Trophoblast cell (in vitro differentiated cells and primary cell): ENCODE results near the gene MIB1.

ENCODE experiments used
- DNase-seq, 2 donors: peaks; one replicate each; pipeline ENCODE4 v3.0.0-alpha.2; 2016
- H2AFZ ChIP-seq: 2 replicates; pipeline ENCODE4 v1.6.1; 2013; ENCODE audit warnings: low read length, moderate library complexity, mild to moderate bottlenecking; ENCODE audit not compliant: insufficient read depth, poor library complexity
- H2AK5ac ChIP-seq: 2 replicates; pipeline ENCODE4 v1.6.1; 2013; ENCODE audit warnings: mild to moderate bottlenecking, low read length
- H2BK120ac ChIP-seq: 2 replicates; pipeline ENCODE4 v1.6.1; 2013; ENCODE audit warnings: low read length, mild to moderate bottlenecking, moderate library complexity; ENCODE audit not compliant: insufficient read depth, poor library complexity
- H2BK12ac ChIP-seq: 2 replicates; pipeline ENCODE4 v1.6.1; 2013; ENCODE audit warnings: mild to moderate bottlenecking, low read length, moderate library complexity
- H2BK5ac ChIP-seq: 2 replicates; pipeline ENCODE4 v1.6.1; 2013; ENCODE audit warnings: low read length, low read depth, moderate library complexity, mild to moderate bottlenecking; ENCODE audit not compliant: poor library complexity
- H3K14ac ChIP-seq: 2 replicates; pipeline ENCODE4 v1.6.1; 2013; ENCODE audit warnings: mild to moderate bottlenecking, low read length
- H3K18ac ChIP-seq: 2 replicates; pipeline ENCODE4 v1.6.1; 2013; ENCODE audit warnings: mild to moderate bottlenecking, low read length
- H3K23ac ChIP-seq: 2 replicates; pipeline ENCODE4 v1.6.1; 2013; ENCODE audit warnings: low read length
- H3K27ac ChIP-seq: 2 replicates; pipeline ENCODE4 v1.5.1; 2013; ENCODE audit warnings: low read depth, mild to moderate bottlenecking, inconsistent platforms, low read length, moderate library complexity
- H3K27me3 ChIP-seq: 2 replicates; pipeline ENCODE4 v1.6.1; 2013; ENCODE audit warnings: inconsistent platforms, mild to moderate bottlenecking, low read length, moderate library complexity; ENCODE audit not compliant: insufficient read depth
- H3K36me3 ChIP-seq, 2 experiments: 1 replicate in 1 of 2; 2 replicates in 1 of 2; pipeline ENCODE4 v1.6.1; 2013; ENCODE audit warnings: low read length in 2 of 2, mild to moderate bottlenecking in 2 of 2, moderate library complexity in 1 of 2; ENCODE audit not compliant: insufficient read depth in 2 of 2, control insufficient read depth in 1 of 2
- H3K4ac ChIP-seq: 2 replicates; pipeline ENCODE4 v1.6.1; 2013; ENCODE audit warnings: low read depth, mild to moderate bottlenecking, low read length, moderate library complexity
- H3K4me1 ChIP-seq, 2 experiments: 1 replicate in 1 of 2; 2 replicates in 1 of 2; pipeline ENCODE4 v1.6.1; 2013; ENCODE audit warnings: low read length in 2 of 2, mild to moderate bottlenecking in 2 of 2, moderate library complexity in 1 of 2; ENCODE audit not compliant: insufficient read depth in 2 of 2, control insufficient read depth in 1 of 2
- H3K4me2 ChIP-seq: 2 replicates; pipeline ENCODE4 v1.6.1; 2013; ENCODE audit warnings: inconsistent platforms, mild to moderate bottlenecking, low read length, moderate library complexity
- H3K4me3 ChIP-seq: 2 replicates; pipeline ENCODE4 v1.5.1; 2013; ENCODE audit warnings: mild to moderate bottlenecking, low read depth, low read length, inconsistent platforms
- H3K79me1 ChIP-seq: one replicate; pipeline ENCODE4 v1.6.1; 2013; ENCODE audit warnings: low read length
- H3K79me2 ChIP-seq: 2 replicates; pipeline ENCODE4 v1.6.1; 2013; ENCODE audit warnings: low read length, mild to moderate bottlenecking; ENCODE audit not compliant: control insufficient read depth, insufficient read depth, poor library complexity
- H3K9ac ChIP-seq: 2 replicates; pipeline ENCODE4 v1.6.1; 2013; ENCODE audit warnings: mild to moderate bottlenecking, low read length
- H3K9me3 ChIP-seq: 2 replicates; pipeline ENCODE4 v1.6.1; 2013; ENCODE audit warnings: low read depth, mild to moderate bottlenecking, control low read depth, inconsistent platforms, low read length; ENCODE audit not compliant: insufficient read depth
- H4K12ac ChIP-seq: 2 replicates; pipeline ENCODE4 v1.6.1; 2013; ENCODE audit warnings: low read depth, mild to moderate bottlenecking, low read length, moderate library complexity
- H4K8ac ChIP-seq: 2 replicates; pipeline ENCODE4 v1.6.1; 2013; ENCODE audit warnings: low read depth, mild to moderate bottlenecking, low read length, moderate library complexity
- H4K91ac ChIP-seq: one replicate; pipeline ENCODE4 v1.6.1; 2013; ENCODE audit warnings: low read depth, mild to moderate bottlenecking, low read length, moderate library complexity
- WGBS: extraction: QIAGEN DNeasy Blood & Tissue Kit; methylation state at CpG from one replicate; pipeline ENCODE4 v1.1.7; 2013; ENCODE audit warnings: missing lambda C conversion rate; ENCODE audit not compliant: insufficient read length, insufficient coverage; ENCODE audit errors: extremely low coverage; 5-methylcytosine and 5-hydroxymethylcytosine counted together

MIB1 gene

GRCh38 chr18:21857871-21858270 lies 117.3 kb downstream of the MIB1 start:
- H3K23ac ChIP-seq = no peak overlapping the region
- H2BK12ac ChIP-seq = no peak overlapping the region
- H2AK5ac ChIP-seq = no peak overlapping the region
- no peak overlapping the region for H3K4me2 ChIP-seq
- no peak overlapping the region for H2BK5ac ChIP-seq
- no peaks in the 10 kb centered on the region for H3K79me2 ChIP-seq
- no CpG with 5 or more reads among the region's 3 CpGs for WGBS
- H2AFZ ChIP-seq = no peak overlapping the region
- H3K14ac ChIP-seq = no peak overlapping the region
- H3K79me1 ChIP-seq = no peaks in the 10 kb centered on the region
- H3K36me3 ChIP-seq = peaks cover 7 to 11% of the 10 kb centered on the region in 2 experiments
- H3K9me3 ChIP-seq = no peaks in the 10 kb centered on the region
- H2BK120ac ChIP-seq = no peak overlapping the region
- no peak overlapping the region for H4K12ac ChIP-seq
- H3K18ac ChIP-seq = no peak overlapping the region
- DNase-seq = no peak
- no peaks in the 10 kb centered on the region for H3K4me1 ChIP-seq
- H4K91ac ChIP-seq = no peak overlapping the region
- H3K4me3 ChIP-seq = no peak overlapping the region
- no peak overlapping the region for H3K4ac ChIP-seq
- H3K27me3 ChIP-seq = no peaks in the 10 kb centered on the region
- H3K27ac ChIP-seq = no peak overlapping the region
- H3K9ac ChIP-seq = no peak overlapping the region
- H4K8ac ChIP-seq = no peak overlapping the region

GRCh38 chr18:21858544-21858943 lies 118.0 kb downstream of the MIB1 start:
- Histone ChIP-seq H3K9ac (no peak overlapping the region), H2BK120ac (no peak overlapping the region), H3K23ac (no peak overlapping the region), H3K36me3 (peaks cover 13% of the 10 kb centered on the region in 2 experiments), H3K14ac (no peak overlapping the region), H3K18ac (no peak overlapping the region), H3K27ac (no peak overlapping the region), H4K91ac (no peak overlapping the region), H3K4ac (no peak overlapping the region), H2AK5ac (no peak overlapping the region), H4K12ac (no peak overlapping the region), H2BK12ac (no peak overlapping the region), H3K4me2 (no peak overlapping the region), H3K4me3 (no peak overlapping the region), H2AFZ (no peak overlapping the region), H4K8ac (no peak overlapping the region), H3K79me2 (no peaks in the 10 kb centered on the region), H3K9me3 (no peaks in the 10 kb centered on the region), H2BK5ac (no peak overlapping the region), H3K27me3 (no peaks in the 10 kb centered on the region), H3K4me1 (no peaks in the 10 kb centered on the region), H3K79me1 (no peaks in the 10 kb centered on the region)
- DNase-seq = no peak
- WGBS = no CpG with 5 or more reads among the region's 1 CpG

- Histone ChIP-seq H3K4ac (no peak overlapping the region), H3K9ac (no peak overlapping the region), H2AFZ (no peak overlapping the region), H2BK5ac (no peak overlapping the region), H3K14ac (no peak overlapping the region), H3K79me2 (no peaks in the 10 kb centered on the region), H4K12ac (no peak overlapping the region), H3K4me2 (no peak overlapping the region), H4K8ac (no peak overlapping the region), H3K18ac (no peak overlapping the region), H3K79me1 (no peaks in the 10 kb centered on the region), H2BK120ac (no peak overlapping the region), H3K36me3 (peaks cover 10 to 16% of the 10 kb centered on the region in 2 experiments), H2BK12ac (no peak overlapping the region), H3K27ac (no peak overlapping the region), H3K23ac (no peak overlapping the region), H3K4me1 (no peaks in the 10 kb centered on the region), H4K91ac (no peak overlapping the region), H2AK5ac (no peak overlapping the region), H3K9me3 (no peaks in the 10 kb centered on the region), H3K27me3 (no peaks in the 10 kb centered on the region), H3K4me3 (no peak overlapping the region)
- no peak for DNase-seq
- no CpG with 5 or more reads among the region's 5 CpGs for WGBS
These were observed 123.8 kb downstream of the MIB1 start for GRCh38 chr18:21864386-21864785.

GRCh38 chr18:21865043-21865442 lies 124.5 kb downstream of the MIB1 start:
- no peaks in the 10 kb centered on the region for H3K79me1 ChIP-seq
- no peaks in the 10 kb centered on the region for H3K9me3 ChIP-seq
- no peaks in the 10 kb centered on the region for H3K79me2 ChIP-seq
- no peak overlapping the region for H4K12ac ChIP-seq
- H3K23ac ChIP-seq = no peak overlapping the region
- no peak overlapping the region for H3K4me2 ChIP-seq
- no peak overlapping the region for H3K4ac ChIP-seq
- DNase-seq = no peak
- H4K91ac ChIP-seq = no peak overlapping the region
- H3K36me3 ChIP-seq = peaks cover 7 to 15% of the 10 kb centered on the region in 2 experiments
- no peak overlapping the region for H3K18ac ChIP-seq
- no peak overlapping the region for H2AK5ac ChIP-seq
- H3K27me3 ChIP-seq = no peaks in the 10 kb centered on the region
- no peak overlapping the region for H3K9ac ChIP-seq
- WGBS = no CpG with 5 or more reads among the region's 2 CpGs
- H3K14ac ChIP-seq = no peak overlapping the region
- H2BK12ac ChIP-seq = no peak overlapping the region
- no peak overlapping the region for H2BK5ac ChIP-seq
- no peak overlapping the region for H2AFZ ChIP-seq
- H2BK120ac ChIP-seq = no peak overlapping the region
- no peaks in the 10 kb centered on the region for H3K4me1 ChIP-seq
- H3K27ac ChIP-seq = no peak overlapping the region
- no peak overlapping the region for H3K4me3 ChIP-seq
- no peak overlapping the region for H4K8ac ChIP-seq
